Panc1 (cell line): ENCODE measurements around the gene RNASE1.

Experiments
- POLR2AphosphoS5 ChIP-seq: IDR thresholded peaks from 2 replicates; pipeline ENCODE4 v1.6.1; 2012; ENCODE audit warnings: mild to moderate bottlenecking, low read depth, low read length, moderate library complexity
- TF ChIP-seq, protein P1 (sequence below): fragments of 450-650 bp; IDR thresholded peaks from 2 replicates; pipeline ENCODE4 v1.5.1; 2017; ENCODE audit warnings: mild to moderate bottlenecking

DNA sequence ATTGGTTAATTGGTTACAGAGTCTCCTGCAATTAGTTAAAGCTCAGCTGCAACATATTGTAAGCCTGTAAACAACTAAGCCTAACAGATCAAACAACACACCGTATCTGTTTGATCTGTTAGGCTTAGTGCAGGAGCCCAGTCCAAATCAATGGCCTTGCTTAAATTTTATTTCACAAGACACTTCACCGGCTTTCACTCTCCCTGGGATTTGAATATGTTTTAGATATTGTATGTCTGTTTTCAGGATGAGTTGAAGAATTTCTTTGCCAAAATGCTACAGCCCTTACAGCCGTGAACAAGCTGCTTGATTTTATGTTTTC is 5.5 kb upstream of the RNASE1 start:
- TF ChIP-seq, protein P1, sequence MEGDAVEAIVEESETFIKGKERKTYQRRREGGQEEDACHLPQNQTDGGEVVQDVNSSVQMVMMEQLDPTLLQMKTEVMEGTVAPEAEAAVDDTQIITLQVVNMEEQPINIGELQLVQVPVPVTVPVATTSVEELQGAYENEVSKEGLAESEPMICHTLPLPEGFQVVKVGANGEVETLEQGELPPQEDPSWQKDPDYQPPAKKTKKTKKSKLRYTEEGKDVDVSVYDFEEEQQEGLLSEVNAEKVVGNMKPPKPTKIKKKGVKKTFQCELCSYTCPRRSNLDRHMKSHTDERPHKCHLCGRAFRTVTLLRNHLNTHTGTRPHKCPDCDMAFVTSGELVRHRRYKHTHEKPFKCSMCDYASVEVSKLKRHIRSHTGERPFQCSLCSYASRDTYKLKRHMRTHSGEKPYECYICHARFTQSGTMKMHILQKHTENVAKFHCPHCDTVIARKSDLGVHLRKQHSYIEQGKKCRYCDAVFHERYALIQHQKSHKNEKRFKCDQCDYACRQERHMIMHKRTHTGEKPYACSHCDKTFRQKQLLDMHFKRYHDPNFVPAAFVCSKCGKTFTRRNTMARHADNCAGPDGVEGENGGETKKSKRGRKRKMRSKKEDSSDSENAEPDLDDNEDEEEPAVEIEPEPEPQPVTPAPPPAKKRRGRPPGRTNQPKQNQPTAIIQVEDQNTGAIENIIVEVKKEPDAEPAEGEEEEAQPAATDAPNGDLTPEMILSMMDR = no peak
- TF ChIP-seq POLR2AphosphoS5 = no peak
